Skeletal muscle tissue (tissue), 4 donors: Measurements from ENCODE around the gene ACVR2B. TPM values are rescaled to one million over a fixed set of nuclear protein-coding genes. Genes with fewer than 3 reads are reported as not detected.

Experiments
- H3K27ac ChIP-seq: one replicate; pipeline ENCODE4 v1.7.0; 2013; ENCODE audit warnings: mild to moderate bottlenecking, low read depth, low read length, inconsistent platforms
- H3K27me3 ChIP-seq, 3 donors: one replicate each; pipeline ENCODE4 v1.7.0; 2013; ENCODE audit warnings: low read length in 3 of 3; ENCODE audit not compliant: control insufficient read depth in 3 of 3, insufficient read depth in 3 of 3
- H3K36me3 ChIP-seq, 3 donors: one replicate each; pipeline ENCODE4 v1.7.0; 2013; ENCODE audit warnings: low read length in 3 of 3; ENCODE audit not compliant: control insufficient read depth in 3 of 3, insufficient read depth in 3 of 3
- H3K4me1 ChIP-seq, 3 donors: one replicate each; pipeline ENCODE4 v1.7.0; 2013; ENCODE audit warnings: low read length in 3 of 3, mild to moderate bottlenecking in 3 of 3; ENCODE audit not compliant: control insufficient read depth in 3 of 3, insufficient read depth in 3 of 3
- H3K4me3 ChIP-seq, 3 donors: one replicate each; pipeline ENCODE4 v1.7.0; 2013; ENCODE audit warnings: low read length in 3 of 3
- H3K9ac ChIP-seq, 3 donors: one replicate each; pipeline ENCODE4 v1.7.0; 2013; ENCODE audit warnings: low read length in 3 of 3, mild to moderate bottlenecking in 3 of 3, moderate library complexity in 2 of 3, low read depth in 1 of 3
- H3K9me3 ChIP-seq, 3 donors: one replicate each; pipeline ENCODE4 v1.7.0; 2013; ENCODE audit warnings: low read length in 3 of 3; ENCODE audit not compliant: control insufficient read depth in 3 of 3
- total RNA-seq: library from RNA; depleted of rRNA; stranded (reverse); fragments of >200 nt; gene quantifications from one replicate; pipeline ENCODE4 v1.2.3, GENCODE V29; 2014
- donor health status: Osteomylitis.

The ACVR2B gene
- total RNA-seq, 1 donor from 2014 or later = 17.7 TPM

GRCh38 chr3:38522002-38522401 lies 68.3 kb downstream of the ACVR2B start:
- Histone ChIP-seq H3K27ac (no peak overlapping the region), H3K36me3 (peaks cover 3 to 22% (median 21%) of the 10 kb centered on the region in 3 donors), H3K9ac (no peak overlapping the region), H3K4me1 (peaks cover 0 to 10% (median 6%) of the 10 kb centered on the region in 3 donors), H3K27me3 (no peaks in the 10 kb centered on the region), H3K9me3 (no peaks in the 10 kb centered on the region), H3K4me3 (no peak overlapping the region)

DNA sequence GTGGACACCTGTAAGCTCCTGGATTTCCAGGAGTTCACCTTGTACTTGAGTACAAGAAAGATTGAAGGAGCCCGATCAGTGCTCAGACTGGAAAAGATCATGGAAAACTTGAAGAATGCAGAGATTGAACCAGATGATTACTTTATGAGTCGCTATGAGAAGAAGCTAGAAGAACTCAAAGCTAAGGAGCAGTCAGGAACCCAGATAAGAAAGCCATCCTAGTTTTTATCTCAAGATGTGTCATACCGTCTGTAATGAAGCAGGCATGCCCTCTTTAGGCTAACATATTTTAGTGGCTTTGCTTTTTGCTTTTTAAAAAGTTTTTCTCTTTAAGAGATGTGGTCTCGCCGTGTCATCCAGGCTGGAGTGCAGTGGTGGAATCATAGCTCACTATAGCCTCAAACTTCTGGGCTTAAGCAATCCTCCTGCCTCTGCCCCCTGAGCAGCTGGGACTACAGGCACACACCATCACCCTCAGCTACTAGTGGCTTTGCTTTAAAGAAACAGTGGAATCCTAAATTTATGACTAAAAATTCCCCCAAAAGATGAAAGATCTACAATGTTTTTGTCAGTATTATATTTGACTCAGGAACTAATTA lies 70.5 kb downstream of the ACVR2B start:
- Histone ChIP-seq H3K27me3 (no peaks in the 10 kb centered on the region), H3K9ac (no peak overlapping the region), H3K36me3 (peaks cover 3 to 22% (median 21%) of the 10 kb centered on the region in 3 donors), H3K4me3 (no peak overlapping the region), H3K4me1 (peaks cover 0 to 10% (median 6%) of the 10 kb centered on the region in 3 donors), H3K27ac (no peak overlapping the region), H3K9me3 (no peaks in the 10 kb centered on the region)

GRCh38 chr3:38526792-38527191 lies 73.1 kb downstream of the ACVR2B start:
- H3K27me3 ChIP-seq = no peaks in the 10 kb centered on the region

GRCh38 chr3:38528457-38528856 lies 74.8 kb downstream of the ACVR2B start:
- no peaks in the 10 kb centered on the region for H3K4me1 ChIP-seq
- H3K27me3 ChIP-seq = no peaks in the 10 kb centered on the region
- no peak overlapping the region for H3K9ac ChIP-seq
- H3K36me3 ChIP-seq = peaks cover 2 to 21% (median 19%) of the 10 kb centered on the region in 3 donors
- H3K4me3 ChIP-seq = no peak overlapping the region
- H3K9me3 ChIP-seq = no peaks in the 10 kb centered on the region
- no peak overlapping the region for H3K27ac ChIP-seq

More at GRCh38 chr3:38526792-38527191, 73.1 kb downstream of the ACVR2B start:
- Histone ChIP-seq H3K4me1 (no peaks in the 10 kb centered on the region), H3K9ac (no peak overlapping the region), H3K4me3 (no peak overlapping the region), H3K9me3 (no peaks in the 10 kb centered on the region), H3K36me3 (peaks cover 5 to 22% (median 21%) of the 10 kb centered on the region in 3 donors), H3K27ac (no peak overlapping the region)

GRCh38 chr3:38532529-38532928 lies 78.8 kb downstream of the ACVR2B start:
- Histone ChIP-seq H3K9ac (no peak overlapping the region), H3K4me1 (no peaks in the 10 kb centered on the region), H3K27me3 (no peaks in the 10 kb centered on the region), H3K27ac (no peak overlapping the region), H3K4me3 (no peak overlapping the region), H3K36me3 (peaks cover 0 to 7% (median 3%) of the 10 kb centered on the region in 3 donors), H3K9me3 (no peaks in the 10 kb centered on the region)

DNA sequence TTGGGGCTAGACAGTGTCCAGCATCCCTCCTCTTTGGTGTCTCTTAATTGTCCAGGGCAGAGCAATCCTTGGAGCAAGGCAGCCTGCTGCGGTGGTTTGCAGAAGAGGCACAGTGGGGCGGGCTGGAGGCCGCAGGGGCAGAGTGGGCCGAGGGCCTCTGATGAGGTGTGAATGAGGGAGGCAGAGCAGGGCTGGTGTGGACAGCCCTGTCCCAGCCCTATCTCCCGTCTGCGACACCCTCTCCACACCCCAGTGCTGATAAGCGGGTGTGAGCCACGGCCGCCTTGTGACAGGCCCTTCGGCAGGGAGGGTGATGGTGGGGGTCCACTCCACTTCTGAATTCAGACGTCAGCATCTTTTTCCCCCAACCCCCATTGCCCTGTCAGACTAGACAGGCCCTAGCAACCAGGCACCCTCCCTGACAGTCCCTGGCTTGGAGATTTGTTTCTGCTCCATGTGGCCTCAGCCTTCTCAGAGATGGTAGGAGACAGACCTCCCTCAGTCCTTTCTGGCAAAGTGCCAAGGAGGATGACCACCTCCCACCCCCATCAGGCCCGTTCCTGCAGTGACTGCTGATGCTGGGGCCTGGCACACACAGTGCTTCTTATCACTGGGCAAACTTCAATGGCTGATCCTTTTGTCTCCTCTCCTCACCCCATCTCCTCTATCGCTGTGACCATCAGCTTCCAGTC lies 79.7 kb downstream of the ACVR2B start:
- H3K4me3 ChIP-seq = no peak overlapping the region
- no peaks in the 10 kb centered on the region for H3K27me3 ChIP-seq
- peaks cover 0 to 7% (median 0%) of the 10 kb centered on the region in 3 donors for H3K36me3 ChIP-seq
- no peaks in the 10 kb centered on the region for H3K4me1 ChIP-seq
- no peaks in the 10 kb centered on the region for H3K9me3 ChIP-seq
- H3K27ac ChIP-seq = no peak overlapping the region
- no peak overlapping the region for H3K9ac ChIP-seq

DNA sequence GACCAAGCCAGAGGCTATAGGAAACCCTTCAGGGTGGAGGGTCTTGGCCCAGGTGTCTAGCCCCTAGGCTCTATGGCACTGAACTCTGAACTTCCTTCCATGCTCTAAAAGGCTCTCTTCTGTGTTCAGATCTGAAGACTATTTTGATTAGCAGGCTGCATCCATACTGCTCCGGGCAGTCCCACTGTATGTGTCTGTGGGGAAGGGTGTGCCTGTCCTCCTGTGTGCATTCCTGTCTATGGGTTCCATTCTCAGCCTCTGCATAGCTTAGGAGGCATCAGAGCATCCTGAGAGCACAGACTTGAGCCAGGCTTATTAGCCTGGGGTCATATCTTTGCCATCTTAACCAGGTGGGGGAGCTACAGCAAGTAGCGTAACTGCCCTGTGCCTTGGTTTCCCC lies 80.5 kb downstream of the ACVR2B start:
- peaks cover 0 to 7% (median 0%) of the 10 kb centered on the region in 3 donors for H3K36me3 ChIP-seq
- H3K4me1 ChIP-seq = no peaks in the 10 kb centered on the region

DNA sequence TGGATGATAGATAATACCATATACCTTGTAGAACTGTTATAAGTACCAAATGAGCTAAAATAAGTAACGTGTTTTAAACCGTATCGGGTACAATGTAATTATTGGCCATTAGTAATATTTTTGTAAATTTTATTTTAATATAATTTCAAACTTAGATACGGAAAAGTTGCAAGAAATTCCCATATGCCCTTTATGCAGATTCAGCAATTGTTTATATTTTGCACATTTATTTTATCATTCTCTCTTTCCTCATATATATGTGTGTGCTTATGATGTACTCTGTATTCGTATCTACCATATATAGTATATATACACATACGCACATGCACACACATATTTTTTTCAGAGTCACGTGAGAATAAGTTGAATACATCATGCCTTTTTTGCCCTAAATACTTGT lies 80.9 kb downstream of the ACVR2B start:
- Histone ChIP-seq H3K9ac (no peak overlapping the region), H3K4me1 (no peaks in the 10 kb centered on the region), H3K4me3 (no peak overlapping the region), H3K36me3 (peaks cover 0 to 7% (median 0%) of the 10 kb centered on the region in 3 donors), H3K27ac (no peak overlapping the region), H3K27me3 (no peaks in the 10 kb centered on the region), H3K9me3 (no peaks in the 10 kb centered on the region)

More for the DNA sequence above, 80.5 kb downstream of the ACVR2B start:
- Histone ChIP-seq H3K27me3 (no peaks in the 10 kb centered on the region), H3K9ac (no peak overlapping the region), H3K27ac (no peak overlapping the region), H3K4me3 (no peak overlapping the region), H3K9me3 (no peaks in the 10 kb centered on the region)

DNA sequence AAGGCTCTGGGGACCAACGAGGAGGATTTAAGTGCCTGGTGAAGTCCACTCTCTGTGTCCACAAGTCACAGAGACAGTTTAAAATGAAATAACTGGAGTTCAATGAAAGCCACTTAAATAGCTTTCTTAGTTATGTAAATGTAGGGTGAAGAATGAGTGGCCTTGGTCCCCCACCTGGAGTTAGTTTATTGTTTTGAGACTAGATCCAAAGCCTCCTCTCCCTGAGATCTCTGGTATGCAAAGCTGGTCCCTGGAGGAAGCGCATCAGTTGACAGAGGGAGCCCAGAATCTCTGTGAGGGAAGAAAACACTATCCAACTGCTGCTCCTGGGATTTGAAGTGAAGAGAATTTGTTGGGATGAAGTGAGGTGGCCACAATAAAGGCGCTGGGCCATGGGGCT lies 83.0 kb downstream of the ACVR2B start:
- Histone ChIP-seq H3K4me3 (no peak overlapping the region), H3K36me3 (peaks cover 0 to 5% (median 0%) of the 10 kb centered on the region in 3 donors), H3K4me1 (peaks cover 0 to 4% (median 4%) of the 10 kb centered on the region in 3 donors), H3K9ac (no peak overlapping the region), H3K9me3 (no peaks in the 10 kb centered on the region), H3K27ac (no peak overlapping the region), H3K27me3 (no peaks in the 10 kb centered on the region)

GRCh38 chr3:38538773-38539353 lies 85.2 kb downstream of the ACVR2B start:
- H3K27ac ChIP-seq = no peak overlapping the region

More at GRCh38 chr3:38538773-38539353, 85.2 kb downstream of the ACVR2B start:
- no peaks in the 10 kb centered on the region for H3K9me3 ChIP-seq
- H3K9ac ChIP-seq = no peak overlapping the region
- no peak overlapping the region for H3K4me3 ChIP-seq
- no peaks in the 10 kb centered on the region for H3K27me3 ChIP-seq
- H3K4me1 ChIP-seq = peaks cover 6 to 26% (median 26%) of the 10 kb centered on the region in 3 donors
- peaks cover 0 to 5% (median 0%) of the 10 kb centered on the region in 3 donors for H3K36me3 ChIP-seq
